Measurements from ENCODE around the gene MSI2.

The MSI2 gene

DNA sequence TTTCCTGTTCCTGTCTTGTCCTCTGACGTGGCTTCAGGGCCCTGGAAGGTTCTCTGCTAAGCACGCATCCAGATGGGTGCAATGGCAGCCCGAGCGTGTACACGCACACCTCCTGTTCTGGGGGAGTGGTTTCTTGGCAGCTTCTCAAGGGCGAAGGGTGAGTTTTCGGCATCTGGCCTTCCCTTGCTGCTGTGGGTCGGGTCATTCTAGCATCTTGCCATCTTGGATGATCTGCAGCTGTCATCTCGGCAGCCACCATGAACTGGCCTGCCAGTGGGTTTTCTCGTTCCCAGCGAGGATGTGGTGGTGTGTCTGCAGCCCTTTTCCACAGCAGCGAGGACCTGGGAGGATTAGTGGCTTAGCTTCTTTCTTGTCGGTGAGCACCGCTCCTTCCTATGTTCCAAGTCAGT lies 10.6 kb downstream of the MSI2 start:
- Histone ChIP-seq H3K79me2 (ENCODE audit: insufficient read depth, low read length) (peaks cover 95% of the 10 kb centered on the region), H3K9me3 (ENCODE audit: insufficient read depth, low read length) (no peaks in the 10 kb centered on the region), H3F3A (ENCODE audit: insufficient read depth) (no peaks in the 10 kb centered on the region), H4K20me1 (ENCODE audit: low read depth, low read length) (no peaks in the 10 kb centered on the region; the same call in 1 of the 2 replicates), H3K27me3 (ENCODE audit: low read length) (no peaks in the 10 kb centered on the region), H3K4me2 (ENCODE audit: low read depth, low read length, poor library complexity, severe bottlenecking) (no peak overlapping the region), H3K27ac (ENCODE audit: low read depth, low read length) (no peak overlapping the region), H3K9ac (ENCODE audit: low read length) (no peak overlapping the region), H3K36me3 (ENCODE audit: low read length) (peaks cover 38% of the 10 kb centered on the region; the same call in 1 of the 2 replicates), H3K9me2 (replicated peaks; ENCODE audit: insufficient read depth, low read length) (no peaks in the 10 kb centered on the region), H2AFZ (ENCODE audit: low read depth, low read length, severe bottlenecking) (no peak overlapping the region), H3K4me3 (ENCODE audit: insufficient read depth, low read length, poor library complexity, severe bottlenecking) (no peak overlapping the region)
- no peak for TF ChIP-seq EZH2phosphoT487 (conservative IDR thresholded peaks at IDR 0.05; ENCODE audit: low read length)
- TF ChIP-seq, protein P1, sequence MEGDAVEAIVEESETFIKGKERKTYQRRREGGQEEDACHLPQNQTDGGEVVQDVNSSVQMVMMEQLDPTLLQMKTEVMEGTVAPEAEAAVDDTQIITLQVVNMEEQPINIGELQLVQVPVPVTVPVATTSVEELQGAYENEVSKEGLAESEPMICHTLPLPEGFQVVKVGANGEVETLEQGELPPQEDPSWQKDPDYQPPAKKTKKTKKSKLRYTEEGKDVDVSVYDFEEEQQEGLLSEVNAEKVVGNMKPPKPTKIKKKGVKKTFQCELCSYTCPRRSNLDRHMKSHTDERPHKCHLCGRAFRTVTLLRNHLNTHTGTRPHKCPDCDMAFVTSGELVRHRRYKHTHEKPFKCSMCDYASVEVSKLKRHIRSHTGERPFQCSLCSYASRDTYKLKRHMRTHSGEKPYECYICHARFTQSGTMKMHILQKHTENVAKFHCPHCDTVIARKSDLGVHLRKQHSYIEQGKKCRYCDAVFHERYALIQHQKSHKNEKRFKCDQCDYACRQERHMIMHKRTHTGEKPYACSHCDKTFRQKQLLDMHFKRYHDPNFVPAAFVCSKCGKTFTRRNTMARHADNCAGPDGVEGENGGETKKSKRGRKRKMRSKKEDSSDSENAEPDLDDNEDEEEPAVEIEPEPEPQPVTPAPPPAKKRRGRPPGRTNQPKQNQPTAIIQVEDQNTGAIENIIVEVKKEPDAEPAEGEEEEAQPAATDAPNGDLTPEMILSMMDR (IDR thresholded peaks at IDR 0.05; ENCODE audit: insufficient read depth, low read length, poor library complexity, severe bottlenecking) = no peak

DNA sequence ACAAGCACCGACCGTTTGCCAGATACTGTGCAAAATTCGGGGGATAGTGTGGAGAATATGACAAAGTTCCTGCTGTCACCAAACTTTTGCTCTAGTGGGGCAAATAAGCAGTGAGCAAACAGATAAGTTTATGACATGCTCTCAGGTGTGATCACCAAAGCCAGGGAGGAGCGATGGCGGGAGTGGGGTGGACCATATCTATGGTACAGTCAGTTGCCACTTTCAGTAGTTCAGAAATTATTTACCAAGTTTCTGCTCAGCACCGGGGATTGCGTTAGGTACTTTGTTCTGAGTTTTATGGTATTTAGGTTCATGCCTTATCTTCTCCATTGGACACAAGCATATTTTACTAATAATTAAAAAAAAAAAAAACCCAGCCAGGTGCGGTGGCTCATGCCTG lies 11.9 kb downstream of the MSI2 start:
- no peak for TF ChIP-seq EZH2phosphoT487 (conservative IDR thresholded peaks at IDR 0.05; ENCODE audit: low read length)
- TF ChIP-seq, protein P1 (IDR thresholded peaks at IDR 0.05; ENCODE audit: insufficient read depth, low read length, poor library complexity, severe bottlenecking) = no peak
- Histone ChIP-seq H3F3A (ENCODE audit: insufficient read depth) (no peaks in the 10 kb centered on the region), H3K27me3 (ENCODE audit: low read length) (no peaks in the 10 kb centered on the region), H3K9ac (ENCODE audit: low read length) (no peak overlapping the region), H4K20me1 (ENCODE audit: low read depth, low read length) (no peaks in the 10 kb centered on the region; the same call in 1 of the 2 replicates), H2AFZ (ENCODE audit: low read depth, low read length, severe bottlenecking) (no peak overlapping the region), H3K27ac (ENCODE audit: low read depth, low read length) (no peak overlapping the region), H3K36me3 (ENCODE audit: low read length) (peaks cover 27% of the 10 kb centered on the region; the same call in 1 of the 2 replicates), H3K79me2 (ENCODE audit: insufficient read depth, low read length) (peaks cover 95% of the 10 kb centered on the region), H3K9me2 (replicated peaks; ENCODE audit: insufficient read depth, low read length) (no peaks in the 10 kb centered on the region), H3K9me3 (ENCODE audit: insufficient read depth, low read length) (no peaks in the 10 kb centered on the region), H3K4me2 (ENCODE audit: low read depth, low read length, poor library complexity, severe bottlenecking) (no peak overlapping the region), H3K4me3 (ENCODE audit: insufficient read depth, low read length, poor library complexity, severe bottlenecking) (no peak overlapping the region)

DNA sequence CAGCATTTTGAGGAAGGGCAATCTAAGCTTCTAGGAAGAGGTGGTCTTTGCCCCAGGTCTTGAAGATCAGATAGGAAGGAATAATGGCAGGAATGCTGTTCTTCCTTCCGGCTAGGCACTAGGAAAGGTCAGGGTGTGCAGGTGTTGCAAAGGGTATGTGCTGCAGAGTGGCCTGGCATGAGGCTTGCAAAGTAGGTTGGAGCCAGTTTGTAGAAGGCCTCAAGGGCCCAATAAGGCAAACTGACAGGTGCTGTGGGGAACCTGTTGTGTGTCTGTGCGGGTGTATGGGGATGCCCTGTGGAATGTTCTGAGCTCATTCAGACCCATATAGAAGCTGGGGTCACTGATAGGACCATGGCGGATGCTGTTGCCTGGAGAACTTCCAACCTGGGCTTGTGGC lies 12.7 kb downstream of the MSI2 start:
- H3K9ac ChIP-seq (ENCODE audit: low read length) = no peak overlapping the region
- H3K36me3 ChIP-seq (ENCODE audit: low read length) = peaks cover 18% of the 10 kb centered on the region; the same call in 1 of the 2 replicates
- H4K20me1 ChIP-seq (ENCODE audit: low read depth, low read length) = no peaks in the 10 kb centered on the region; the same call in 1 of the 2 replicates

More for the DNA sequence above, 12.7 kb downstream of the MSI2 start:
- H3K27me3 ChIP-seq (ENCODE audit: low read length) = no peaks in the 10 kb centered on the region
- no peak overlapping the region for H3K4me3 ChIP-seq (ENCODE audit: insufficient read depth, low read length, poor library complexity, severe bottlenecking)
- H3K27ac ChIP-seq (ENCODE audit: low read depth, low read length) = no peak overlapping the region
- H3F3A ChIP-seq (ENCODE audit: insufficient read depth) = no peaks in the 10 kb centered on the region
- TF ChIP-seq, protein P1 (IDR thresholded peaks at IDR 0.05; ENCODE audit: insufficient read depth, low read length, poor library complexity, severe bottlenecking) = no peak
- no peak for TF ChIP-seq EZH2phosphoT487 (conservative IDR thresholded peaks at IDR 0.05; ENCODE audit: low read length)
- H2AFZ ChIP-seq (ENCODE audit: low read depth, low read length, severe bottlenecking) = no peak overlapping the region
- no peaks in the 10 kb centered on the region for H3K9me2 ChIP-seq (replicated peaks; ENCODE audit: insufficient read depth, low read length)
- peaks cover 93% of the 10 kb centered on the region for H3K79me2 ChIP-seq (ENCODE audit: insufficient read depth, low read length)
- H3K9me3 ChIP-seq (ENCODE audit: insufficient read depth, low read length) = no peaks in the 10 kb centered on the region
- no peak overlapping the region for H3K4me2 ChIP-seq (ENCODE audit: low read depth, low read length, poor library complexity, severe bottlenecking)

All from SU-DHL-6 (cell line).